GM19238 (cell line): ENCODE data around the gene TSTD1.
A peak's percentile ranks its signal among the peaks of the same experiment; 100 is the strongest.
"Not testable (repeated sequence)": the region's sequence is repeated elsewhere in the genome, so short reads cannot be mapped to it uniquely, and the experiment has no call there.

Source experiments
- DNase-seq: peaks from one replicate; pipeline ENCODE4 v3.0.0; 2011; ENCODE audit warnings: low spot score; ENCODE audit not compliant: insufficient read length

The TSTD1 gene

DNA sequence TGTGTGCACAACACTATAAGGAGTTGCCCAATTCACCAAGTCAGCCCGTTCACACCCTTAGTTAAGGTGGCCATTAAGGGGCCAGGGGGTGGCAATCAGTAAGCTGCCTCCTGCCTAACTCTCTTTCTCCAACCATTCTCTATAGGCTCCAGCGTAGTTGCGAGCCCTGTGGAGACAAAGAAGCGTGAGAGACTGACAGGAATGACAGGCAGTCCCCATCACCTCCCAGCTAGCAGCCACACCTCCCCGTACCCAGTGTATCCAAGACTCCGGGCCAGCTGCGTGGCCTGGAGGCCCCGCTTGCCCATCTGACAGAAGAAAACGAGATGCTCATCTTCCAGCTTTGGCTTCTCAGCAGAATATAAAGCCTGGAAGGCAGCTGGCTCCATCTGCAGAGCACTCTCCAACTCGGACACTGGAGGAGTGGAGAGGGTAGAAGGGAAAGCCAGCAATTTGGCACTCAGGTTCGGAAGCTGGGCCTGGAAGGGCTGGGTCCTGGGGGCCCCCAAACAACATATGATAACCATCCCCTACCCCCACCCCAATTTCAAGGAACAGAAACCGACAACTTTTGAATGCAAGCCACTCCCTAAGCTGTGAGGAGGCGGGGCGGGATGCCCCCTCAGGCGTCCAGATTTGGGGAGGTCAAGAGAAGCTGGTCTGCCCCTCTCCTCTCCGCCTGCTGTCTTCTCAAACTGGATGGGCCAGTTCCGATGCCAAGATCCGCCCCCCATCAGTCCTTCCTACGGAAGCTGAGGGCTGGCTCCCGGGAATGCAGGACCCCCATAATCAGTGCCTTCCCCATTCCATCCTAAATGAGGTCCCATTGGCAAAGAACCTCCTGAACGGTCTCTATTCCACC is 872 bp downstream of the TSTD1 start:
- no peak for DNase-seq

DNA sequence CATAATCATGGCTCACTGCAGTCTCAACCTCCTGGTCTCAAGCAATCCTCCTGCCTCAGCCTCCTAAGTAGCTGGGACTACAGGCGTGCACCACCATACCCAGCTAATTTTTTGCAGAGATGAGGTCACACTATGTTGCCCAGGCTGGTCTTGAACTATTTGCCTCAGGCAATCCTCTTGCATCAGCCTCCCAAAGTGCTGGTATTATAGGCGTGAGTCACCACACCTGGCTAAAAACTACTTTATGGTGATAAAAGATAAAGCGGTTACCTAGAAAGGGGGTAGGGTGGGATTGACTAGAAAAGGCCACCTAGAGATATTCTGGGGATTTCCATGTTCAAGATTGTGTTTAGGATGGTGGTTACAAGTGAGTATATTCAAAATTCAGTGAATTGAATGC is 5.0 kb downstream of the TSTD1 start:
- no peak for DNase-seq

- DNase-seq: no peak
Observed at GRCh38 chr1:161032409-161032808, 6.4 kb downstream of the TSTD1 start.

DNA sequence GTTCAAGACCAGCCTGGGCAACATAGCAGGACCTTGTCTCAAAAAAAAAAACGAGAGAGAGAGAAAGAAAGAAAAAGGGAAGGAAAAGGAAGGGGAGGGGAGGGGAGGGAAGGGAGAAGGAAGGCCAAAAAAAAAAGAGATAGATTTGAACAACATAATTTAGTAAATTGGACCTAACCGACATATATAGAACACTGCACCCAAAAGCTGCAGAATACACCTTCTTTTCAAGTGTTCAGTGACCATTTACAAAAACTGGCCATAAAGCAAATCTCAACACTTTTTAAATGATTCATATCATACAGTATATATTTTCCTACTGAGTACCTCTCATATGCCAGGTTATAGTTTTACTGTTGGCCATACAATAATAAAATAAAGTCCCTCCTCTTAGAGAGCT is 6.9 kb downstream of the TSTD1 start:
- no peak for DNase-seq

DNA sequence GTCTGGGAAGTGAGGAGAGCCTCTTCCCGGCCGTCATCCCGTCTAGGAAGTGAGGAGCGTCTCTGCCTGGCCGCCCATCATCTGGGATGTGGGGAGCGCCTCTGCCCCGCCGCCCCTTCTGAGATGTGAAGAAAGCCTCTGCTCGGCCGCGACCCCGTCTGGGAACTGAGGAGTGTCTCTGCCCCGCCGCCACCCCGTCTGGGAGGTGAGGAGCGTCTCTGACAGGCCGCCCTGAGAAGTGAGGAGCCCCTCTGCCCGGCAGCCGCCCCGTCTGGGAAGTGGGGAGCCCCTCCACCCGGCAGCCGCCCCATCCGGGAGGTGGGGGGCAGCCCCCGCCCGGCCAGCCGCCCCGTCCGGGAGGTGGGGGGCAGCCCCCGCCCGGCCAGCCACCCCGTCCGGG is 9.3 kb downstream of the TSTD1 start:
- not testable (repeated sequence) for DNase-seq

- DNase-seq: not testable (repeated sequence)
Observed at GRCh38 chr1:161026954-161027353, 11.8 kb downstream of the TSTD1 start.

- DNase-seq: not testable (repeated sequence)
Observed at GRCh38 chr1:161022432-161022831, 16.3 kb downstream of the TSTD1 start.

DNA sequence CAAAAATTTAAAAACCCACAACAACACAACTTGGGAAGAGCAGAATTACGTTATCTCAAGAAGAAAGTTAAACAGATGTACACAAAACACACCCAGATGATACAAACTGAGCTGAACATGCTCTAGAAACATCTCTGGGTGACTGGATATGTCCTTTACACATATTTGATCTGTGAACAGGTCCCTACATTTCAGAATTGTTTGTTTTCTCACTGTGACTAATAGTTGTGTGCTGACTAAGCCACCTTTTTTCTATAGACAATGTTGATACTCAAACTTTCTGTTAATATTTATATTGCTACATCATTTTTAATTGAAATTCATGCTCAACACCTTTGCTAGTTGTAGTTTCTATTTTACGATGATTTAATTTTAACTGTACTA is 16.8 kb downstream of the TSTD1 start:
- DNase-seq: no peak

GRCh38 chr1:161021165-161021969 is 17.4 kb downstream of the TSTD1 start:
- peak; percentile 97 for DNase-seq

- DNase-seq: peak; percentile 50
Observed at GRCh38 chr1:161020509-161021164, 18.1 kb downstream of the TSTD1 start, which contains the start of gene F11R. Gene F11R (minus strand): TSS chr1:161021152. CDS start chr1:161021073, 79 bp downstream.

GRCh38 chr1:161019751-161020495 is 18.8 kb downstream of the TSTD1 start:
- DNase-seq: no peak

GRCh38 chr1:161019111-161019660 is 19.6 kb downstream of the TSTD1 start:
- DNase-seq: not testable (repeated sequence)

DNA sequence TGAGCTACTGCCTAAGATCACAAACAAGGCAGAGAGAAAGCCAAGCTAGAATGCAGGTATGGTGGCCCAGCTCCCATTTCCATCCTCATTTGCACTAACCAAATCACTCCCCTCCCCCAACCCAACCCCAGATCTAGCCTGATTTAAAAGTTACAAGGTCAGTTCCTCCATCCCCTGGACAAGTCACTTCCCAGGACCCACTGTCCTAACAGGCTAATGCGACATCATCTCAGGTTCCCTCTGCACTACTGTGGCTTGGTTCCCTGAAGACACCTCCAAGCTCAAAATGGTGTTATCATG is 20.2 kb downstream of the TSTD1 start:
- DNase-seq: no peak

- DNase-seq: no peak
Observed at GRCh38 chr1:161017756-161018630, 20.8 kb downstream of the TSTD1 start.

DNA sequence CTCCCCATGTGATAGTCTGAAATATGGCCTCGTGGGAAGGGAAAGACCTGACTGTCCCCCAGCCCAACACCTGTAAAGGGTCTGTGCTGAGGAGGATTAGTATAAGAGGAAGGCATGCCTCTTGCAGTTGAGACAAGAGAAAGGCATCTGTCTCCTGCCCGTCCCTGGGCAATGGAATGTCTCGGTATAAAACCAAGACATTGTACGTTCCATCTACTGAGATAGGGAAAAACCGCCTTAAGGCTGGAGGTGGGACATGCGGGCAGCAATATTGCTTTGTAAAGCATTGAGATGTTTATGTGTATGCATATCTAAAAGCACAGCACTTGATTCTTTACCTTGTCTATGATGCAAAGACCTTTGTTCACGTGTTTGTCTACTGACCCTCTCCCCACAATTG is 21.6 kb downstream of the TSTD1 start:
- DNase-seq: not testable (repeated sequence)

DNA sequence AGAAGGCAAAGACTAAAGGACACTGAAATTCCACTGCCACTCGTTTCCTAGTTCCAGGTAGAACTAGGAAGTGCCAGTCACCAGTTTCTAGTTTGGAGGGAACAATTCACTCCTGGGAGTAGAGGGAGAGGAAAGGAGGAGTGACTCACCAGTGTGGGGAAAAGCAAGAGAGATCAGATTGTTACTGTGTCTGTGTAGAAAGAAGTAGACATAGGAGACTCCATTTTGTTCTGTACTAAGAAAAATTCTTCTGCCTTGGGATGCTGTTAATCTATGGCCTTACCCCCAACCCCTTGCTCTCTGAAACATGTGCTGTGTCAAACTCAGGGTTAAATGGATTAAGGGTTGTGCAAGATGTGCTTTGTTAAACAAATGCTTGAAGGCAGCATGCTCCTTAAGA is 22.1 kb downstream of the TSTD1 start:
- DNase-seq: not testable (repeated sequence)

DNA sequence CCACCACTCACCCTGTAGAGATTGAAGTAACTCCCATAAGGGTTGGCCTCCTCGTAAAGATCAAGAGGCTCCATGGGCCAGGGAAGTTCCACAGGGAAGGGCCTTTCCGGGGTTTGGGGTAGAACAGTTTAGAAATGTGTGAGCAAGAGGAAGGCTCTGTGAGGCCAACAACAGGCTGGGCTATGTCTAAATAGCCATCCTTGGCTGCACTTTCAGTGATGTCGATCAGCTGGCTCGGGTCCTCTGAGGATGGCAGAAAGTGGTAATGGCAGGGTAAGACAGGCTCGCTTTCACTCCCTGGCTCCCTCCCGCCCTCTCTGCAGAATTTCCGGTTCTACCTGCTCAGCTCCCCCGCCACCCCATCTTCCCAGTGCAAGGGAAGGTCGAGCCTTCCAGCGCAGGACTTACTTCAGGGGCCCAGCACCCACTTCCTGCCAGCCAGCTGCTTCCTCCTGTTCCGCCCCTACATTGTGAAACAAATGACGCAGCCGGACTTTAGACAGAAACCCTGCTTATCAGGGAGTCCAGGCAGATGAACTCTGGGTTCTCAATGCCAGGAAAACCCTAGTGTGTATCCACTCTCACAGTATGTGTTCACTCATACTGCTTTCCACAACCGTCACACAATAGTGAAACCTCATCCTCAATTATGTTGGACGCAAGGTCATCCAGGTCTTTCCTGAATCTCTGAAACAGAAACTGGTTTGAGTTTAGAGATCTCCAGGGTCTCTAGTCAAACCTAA is 25.1 kb downstream of the TSTD1 start:
- DNase-seq: peak; percentile 76

- DNase-seq: no peak
Observed at GRCh38 chr1:161013131-161013487, 25.7 kb downstream of the TSTD1 start.

DNA sequence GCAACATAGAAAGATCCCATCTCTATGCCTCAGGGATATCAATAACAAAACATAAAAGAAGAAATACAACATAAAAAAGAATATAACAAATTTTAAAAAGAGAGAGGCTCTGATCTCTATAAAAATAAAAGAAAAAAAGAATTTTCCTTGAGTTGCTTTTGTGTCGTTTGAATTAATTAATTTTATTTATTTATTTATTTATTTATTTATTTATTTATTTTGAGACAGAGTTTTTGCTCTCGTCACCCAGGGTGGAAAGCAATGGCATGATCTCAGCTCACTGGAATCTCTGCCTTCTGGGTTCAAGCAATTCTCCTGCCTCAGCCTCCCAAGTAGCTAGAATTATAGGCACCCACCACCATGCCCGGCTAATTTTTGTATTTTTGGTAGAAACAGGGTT is 26.3 kb downstream of the TSTD1 start:
- no peak for DNase-seq
